ENCODE data around the gene DUSP28. TPM values are rescaled to one million over a fixed set of nuclear protein-coding genes. Genes with fewer than 3 reads are reported as not detected.
A peak's percentile ranks its signal among the peaks of the same experiment; 100 is the strongest.

DUSP28 gene
- total RNA-seq, 1 donor from 2014 or later, result 2.8 TPM

GRCh38 chr2:240596491-240596931, 36.4 kb downstream of the DUSP28 start:
- Mint-ChIP-seq H3K36me3 (ENCODE audit: unreplicated experiment) (no peaks in the 10 kb centered on the region), H3K27ac (ENCODE audit: unreplicated experiment) (no peak overlapping the region), H3K27me3 (ENCODE audit: unreplicated experiment) (no peaks in the 10 kb centered on the region), H3K4me3 (ENCODE audit: unreplicated experiment) (no peak overlapping the region), H3K4me1 (ENCODE audit: low read depth, unreplicated experiment) (no peaks in the 10 kb centered on the region), H3K9me3 (ENCODE audit: unreplicated experiment) (no peaks in the 10 kb centered on the region)
- peak; percentile 17 for DNase-seq
- no peak for TF ChIP-seq CTCF (IDR thresholded peaks at IDR 0.05; ENCODE audit: partially characterized antibody, unreplicated experiment)

- Mint-ChIP-seq H3K36me3 (ENCODE audit: unreplicated experiment) (no peaks in the 10 kb centered on the region), H3K9me3 (ENCODE audit: unreplicated experiment) (no peaks in the 10 kb centered on the region), H3K4me1 (ENCODE audit: low read depth, unreplicated experiment) (no peaks in the 10 kb centered on the region), H3K27me3 (ENCODE audit: unreplicated experiment) (no peaks in the 10 kb centered on the region), H3K4me3 (ENCODE audit: unreplicated experiment) (no peak overlapping the region), H3K27ac (ENCODE audit: unreplicated experiment) (no peak overlapping the region)
- peak; percentile 8 for DNase-seq
- no peak for TF ChIP-seq CTCF (IDR thresholded peaks at IDR 0.05; ENCODE audit: partially characterized antibody, unreplicated experiment)
These were observed 36.9 kb downstream of the DUSP28 start for GRCh38 chr2:240597054-240597418.

GRCh38 chr2:240597419-240598181, 37.4 kb downstream of the DUSP28 start:
- H3K27ac Mint-ChIP-seq (ENCODE audit: unreplicated experiment), result no peak overlapping the region
- no peak overlapping the region for H3K4me3 Mint-ChIP-seq (ENCODE audit: unreplicated experiment)
- H3K27me3 Mint-ChIP-seq (ENCODE audit: unreplicated experiment), result no peaks in the 10 kb centered on the region
- H3K36me3 Mint-ChIP-seq (ENCODE audit: unreplicated experiment), result no peaks in the 10 kb centered on the region
- peak; percentile 7 for DNase-seq
- no peak for TF ChIP-seq CTCF (IDR thresholded peaks at IDR 0.05; ENCODE audit: partially characterized antibody, unreplicated experiment)
- H3K9me3 Mint-ChIP-seq (ENCODE audit: unreplicated experiment), result no peaks in the 10 kb centered on the region
- no peaks in the 10 kb centered on the region for H3K4me1 Mint-ChIP-seq (ENCODE audit: low read depth, unreplicated experiment)

- no peak overlapping the region for H3K4me3 Mint-ChIP-seq (ENCODE audit: unreplicated experiment)
- TF ChIP-seq CTCF (IDR thresholded peaks at IDR 0.05; ENCODE audit: partially characterized antibody, unreplicated experiment), result no peak
- H3K36me3 Mint-ChIP-seq (ENCODE audit: unreplicated experiment), result no peaks in the 10 kb centered on the region
- DNase-seq, result peak; percentile 11
- no peaks in the 10 kb centered on the region for H3K9me3 Mint-ChIP-seq (ENCODE audit: unreplicated experiment)
- no peak overlapping the region for H3K27ac Mint-ChIP-seq (ENCODE audit: unreplicated experiment)
- H3K4me1 Mint-ChIP-seq (ENCODE audit: low read depth, unreplicated experiment), result no peaks in the 10 kb centered on the region
- no peaks in the 10 kb centered on the region for H3K27me3 Mint-ChIP-seq (ENCODE audit: unreplicated experiment)
These were observed 38.3 kb downstream of the DUSP28 start for GRCh38 chr2:240598311-240598911.

GRCh38 chr2:240599141-240599583, 39.0 kb downstream of the DUSP28 start:
- H3K9me3 Mint-ChIP-seq (ENCODE audit: unreplicated experiment), result no peaks in the 10 kb centered on the region
- H3K27ac Mint-ChIP-seq (ENCODE audit: unreplicated experiment), result no peak overlapping the region

More at GRCh38 chr2:240599141-240599583, 39.0 kb downstream of the DUSP28 start:
- no peak for DNase-seq
- Mint-ChIP-seq H3K27me3 (ENCODE audit: unreplicated experiment) (no peaks in the 10 kb centered on the region), H3K4me3 (ENCODE audit: unreplicated experiment) (no peak overlapping the region), H3K36me3 (ENCODE audit: unreplicated experiment) (no peaks in the 10 kb centered on the region), H3K4me1 (ENCODE audit: low read depth, unreplicated experiment) (no peaks in the 10 kb centered on the region)
- TF ChIP-seq CTCF (IDR thresholded peaks at IDR 0.05; ENCODE audit: partially characterized antibody, unreplicated experiment), result no peak
